ENCODE data around the gene ARHGAP8. TPM values are rescaled to one million over a fixed set of nuclear protein-coding genes. Genes with fewer than 3 reads are reported as not detected.

ARHGAP8 gene
- total and polyA plus RNA-seq, 2 donors (not counting 3 experiments of a cell fraction or from before 2014, with no cell fraction given) = not detected

DNA sequence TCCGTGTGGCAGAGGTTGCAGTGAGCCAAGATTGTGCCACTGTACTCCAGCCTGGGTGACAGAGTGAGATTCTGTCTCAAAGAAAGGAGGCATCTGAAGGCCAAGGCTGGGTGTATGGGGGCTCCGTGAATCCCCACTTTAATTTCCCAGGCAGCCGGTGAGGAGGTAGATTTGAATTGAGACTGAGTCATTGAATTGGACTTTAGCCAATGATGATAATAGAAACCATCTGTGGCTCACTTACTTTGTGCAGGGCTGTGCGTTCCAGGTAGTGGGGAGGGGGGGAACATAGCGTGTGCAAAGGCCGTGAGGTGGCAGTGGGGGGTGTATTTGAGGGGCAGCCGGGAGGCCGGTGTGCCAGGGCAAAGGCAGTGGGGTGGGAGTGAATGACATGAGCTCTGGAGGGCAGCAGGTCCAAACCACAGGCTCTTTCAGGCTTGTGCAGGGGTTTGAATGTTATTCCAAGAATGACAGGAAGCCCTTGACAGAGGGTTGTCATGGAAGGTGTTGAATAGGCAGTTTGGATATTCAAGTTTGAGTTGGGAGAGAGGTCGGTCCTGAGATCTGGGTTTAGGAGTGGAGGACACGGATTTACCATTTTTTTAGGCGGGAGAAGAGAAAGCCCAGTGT is 6.1 kb downstream of the ARHGAP8 start:
- dilution Hi-C loops (cut with MboI; ENCODE audit: extremely low pct_ligation_motif_present, low sequenced_read_pairs) = no loop called here
- no peaks in the 10 kb centered on the region for H3K9me1 ChIP-seq (replicated peaks; ENCODE audit: control insufficient read depth, extremely low read depth, insufficient read depth, low read length)
- H3K9ac ChIP-seq (replicated peaks; ENCODE audit: extremely low read depth, insufficient read depth, low read length) = no peak overlapping the region
- H3K4me1 ChIP-seq (ENCODE audit: control insufficient read depth, extremely low read depth, insufficient read depth, low read length) = no peaks in the 10 kb centered on the region
- H3K36me3 ChIP-seq (ENCODE audit: control insufficient read depth in 2 of 2, extremely low read depth in 1 of 2, insufficient read depth in 2 of 2, low read length in 2 of 2) = no peaks in the 10 kb centered on the region
- no peak overlapping the region for H3K27ac ChIP-seq (ENCODE audit: insufficient read depth, low read depth, low read length)
- no peak overlapping the region for H2AFZ ChIP-seq (ENCODE audit: low read depth, low read length)
- H3K4me3 ChIP-seq (replicated peaks in 1 of 3; ENCODE audit: insufficient read depth in 1 of 3, low read depth in 1 of 3, low read length in 3 of 3) = no peak overlapping the region
- TF ChIP-seq POLR2AphosphoS5 (IDR thresholded peaks at IDR 0.05; ENCODE audit: insufficient read depth, low read depth, low read length) (no peak), GATA2 (IDR thresholded peaks at IDR 0.05; ENCODE audit: insufficient read depth, insufficient read length, low read depth, low read length) (no peak), FOS (IDR thresholded peaks at IDR 0.05; ENCODE audit: borderline replicate concordance, insufficient read depth, low read length) (no peak), MYC (IDR thresholded peaks at IDR 0.05; ENCODE audit: low read depth, low read length) (no peak), POLR2A (IDR thresholded peaks at IDR 0.05; ENCODE audit: low read depth, low read length) (no peak), JUN (IDR thresholded peaks at IDR 0.05; ENCODE audit: borderline replicate concordance, insufficient read depth, insufficient read length, low read depth) (no peak), EZH2 (IDR thresholded peaks at IDR 0.05; ENCODE audit: borderline replicate concordance, low read depth, low read length, severe bottlenecking) (no peak)
- TF ChIP-seq, protein P1, sequence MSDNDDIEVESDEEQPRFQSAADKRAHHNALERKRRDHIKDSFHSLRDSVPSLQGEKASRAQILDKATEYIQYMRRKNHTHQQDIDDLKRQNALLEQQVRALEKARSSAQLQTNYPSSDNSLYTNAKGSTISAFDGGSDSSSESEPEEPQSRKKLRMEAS (IDR thresholded peaks at IDR 0.05; ENCODE audit: insufficient read depth, insufficient read length) = no peak
- TF ChIP-seq, protein P2, sequence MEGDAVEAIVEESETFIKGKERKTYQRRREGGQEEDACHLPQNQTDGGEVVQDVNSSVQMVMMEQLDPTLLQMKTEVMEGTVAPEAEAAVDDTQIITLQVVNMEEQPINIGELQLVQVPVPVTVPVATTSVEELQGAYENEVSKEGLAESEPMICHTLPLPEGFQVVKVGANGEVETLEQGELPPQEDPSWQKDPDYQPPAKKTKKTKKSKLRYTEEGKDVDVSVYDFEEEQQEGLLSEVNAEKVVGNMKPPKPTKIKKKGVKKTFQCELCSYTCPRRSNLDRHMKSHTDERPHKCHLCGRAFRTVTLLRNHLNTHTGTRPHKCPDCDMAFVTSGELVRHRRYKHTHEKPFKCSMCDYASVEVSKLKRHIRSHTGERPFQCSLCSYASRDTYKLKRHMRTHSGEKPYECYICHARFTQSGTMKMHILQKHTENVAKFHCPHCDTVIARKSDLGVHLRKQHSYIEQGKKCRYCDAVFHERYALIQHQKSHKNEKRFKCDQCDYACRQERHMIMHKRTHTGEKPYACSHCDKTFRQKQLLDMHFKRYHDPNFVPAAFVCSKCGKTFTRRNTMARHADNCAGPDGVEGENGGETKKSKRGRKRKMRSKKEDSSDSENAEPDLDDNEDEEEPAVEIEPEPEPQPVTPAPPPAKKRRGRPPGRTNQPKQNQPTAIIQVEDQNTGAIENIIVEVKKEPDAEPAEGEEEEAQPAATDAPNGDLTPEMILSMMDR (IDR thresholded peaks at IDR 0.05; ENCODE audit: extremely low read depth in 1 of 2, insufficient read depth in 1 of 2, low read depth in 1 of 2, low read length in 2 of 2) = no peak
- H3K27me3 ChIP-seq (ENCODE audit: control insufficient read depth in 2 of 2, insufficient read depth in 2 of 2, low read length in 2 of 2) = peaks cover 15% of the 10 kb centered on the region in 2 experiments
- H3K4me2 ChIP-seq (ENCODE audit: insufficient read depth, low read length) = no peak overlapping the region
- H3K9me3 ChIP-seq (replicated peaks; ENCODE audit: control insufficient read depth, insufficient read depth, low read length) = no peaks in the 10 kb centered on the region
- no TSS peak for BruUV-seq (replicated peaks)
- intact Hi-C loops (cut with micrococcal nuclease) = no loop called here
- H3K79me2 ChIP-seq (ENCODE audit: control insufficient read depth, insufficient read depth, low read length) = no peaks in the 10 kb centered on the region
- FAIRE-seq = no peak
- POLR2A ChIA-PET = no interaction called here
- no peaks in the 10 kb centered on the region for H4K20me1 ChIP-seq (replicated peaks; ENCODE audit: control insufficient read depth, extremely low read depth, insufficient read depth, low read length)
- no peak for DNase-seq (ENCODE audit: low read depth, low spot score)
- CTCF ChIA-PET = no interaction called here
